Glutamatergic neuron (in vitro differentiated cells): Measurements from ENCODE around the gene PTPRJ. TPM values are rescaled to one million over a fixed set of nuclear protein-coding genes. Genes with fewer than 3 reads are reported as not detected.
A peak's percentile ranks its signal among the peaks of the same experiment; 100 is the strongest.

Experiments
- DNase-seq: peaks from one replicate; pipeline ENCODE4 v3.0.0; 2022
- H3K27ac Mint-ChIP-seq: one replicate; pipeline ENCODE4 v1.8.0; 2020; ENCODE audit warnings: mild to moderate bottlenecking, mixed read lengths, inconsistent platforms; ENCODE audit not compliant: unreplicated experiment
- H3K27me3 Mint-ChIP-seq: one replicate; pipeline ENCODE4 v1.8.0; 2020; ENCODE audit warnings: mild to moderate bottlenecking, moderate library complexity, mixed read lengths, inconsistent platforms; ENCODE audit not compliant: unreplicated experiment
- H3K36me3 Mint-ChIP-seq: one replicate; pipeline ENCODE4 v1.8.0; 2020; ENCODE audit warnings: mild to moderate bottlenecking, mixed read lengths, inconsistent platforms; ENCODE audit not compliant: unreplicated experiment
- H3K4me1 Mint-ChIP-seq: one replicate; pipeline ENCODE4 v1.8.0; 2020; ENCODE audit warnings: mild to moderate bottlenecking, low read depth, mixed read lengths, inconsistent platforms; ENCODE audit not compliant: unreplicated experiment
- H3K4me3 Mint-ChIP-seq: one replicate; pipeline ENCODE4 v1.8.0; 2020; ENCODE audit warnings: mild to moderate bottlenecking, mixed read lengths, inconsistent platforms; ENCODE audit not compliant: unreplicated experiment
- H3K9me3 Mint-ChIP-seq: one replicate; pipeline ENCODE4 v1.8.0; 2020; ENCODE audit warnings: mild to moderate bottlenecking, moderate library complexity, mixed read lengths, inconsistent platforms; ENCODE audit not compliant: unreplicated experiment
- CTCF ChIP-seq: fragments of 200-600 bp; sonication (generic); IDR thresholded peaks from one replicate; pipeline ENCODE4 v1.5.0; 2021; ENCODE audit not compliant: partially characterized antibody, unreplicated experiment
- total RNA-seq: library from RNA; stranded (reverse); fragmentation: NEBNext Ultra II Directional; extraction: Animal tissue kit (Norgen Biotek cat#: 25700); gene quantifications from one replicate; pipeline ENCODE4 v1.2.1, GENCODE V29; 2021; ENCODE audit not compliant: unreplicated experiment

PTPRJ gene
- total RNA-seq, 1 donor from 2014 or later = 2.4 TPM

DNA sequence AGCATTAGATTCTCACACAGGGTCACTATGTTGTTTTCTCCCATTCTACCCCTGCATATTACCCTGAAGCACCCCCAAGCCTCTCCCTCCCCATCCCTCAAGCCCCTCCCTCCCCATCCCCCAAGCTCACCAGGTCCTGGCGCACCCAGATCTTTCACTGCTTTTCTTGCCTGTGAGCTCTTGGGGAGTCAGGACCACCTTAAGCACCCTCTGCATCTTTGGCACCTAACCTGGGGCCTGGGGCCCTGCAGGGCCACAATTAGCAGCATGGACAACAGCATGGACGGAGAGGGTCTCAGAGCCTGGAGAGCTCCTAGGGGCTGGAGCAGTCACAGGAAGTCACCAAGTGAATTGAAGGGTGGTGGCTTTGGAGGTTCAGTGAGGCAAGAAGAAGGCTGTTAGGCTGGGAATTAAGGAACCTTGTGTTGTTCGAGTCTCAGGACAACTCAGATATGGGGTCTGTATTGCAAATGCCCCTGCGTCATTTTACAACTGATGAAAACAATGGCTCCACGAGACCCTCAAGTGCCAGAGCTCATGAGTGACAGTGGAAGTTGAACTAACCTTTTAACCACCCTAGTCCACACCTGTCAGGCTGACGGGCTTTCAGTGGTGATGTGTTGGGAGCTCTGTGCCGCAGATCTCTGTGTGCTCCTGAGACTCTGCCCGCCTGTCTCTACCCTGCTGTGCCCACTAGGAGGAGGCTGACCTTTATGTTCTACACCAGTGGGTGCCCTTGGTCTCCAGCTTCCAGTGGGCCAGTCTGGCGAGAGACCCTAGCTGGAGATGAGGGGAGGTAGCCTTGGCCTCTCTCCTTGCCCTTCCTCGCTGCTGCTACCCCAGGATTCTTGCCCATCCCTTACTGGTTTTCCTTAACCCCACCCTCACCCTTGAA is 125.0 kb downstream of the PTPRJ start:
- DNase-seq = no peak
- no peak overlapping the region for H3K27ac Mint-ChIP-seq
- no peak overlapping the region for H3K4me3 Mint-ChIP-seq
- H3K27me3 Mint-ChIP-seq = peaks cover 3% of the 10 kb centered on the region
- no peaks in the 10 kb centered on the region for H3K9me3 Mint-ChIP-seq
- no peaks in the 10 kb centered on the region for H3K36me3 Mint-ChIP-seq
- peaks cover 3% of the 10 kb centered on the region for H3K4me1 Mint-ChIP-seq
- TF ChIP-seq CTCF = no peak

- no peak for DNase-seq
- H3K4me3 Mint-ChIP-seq = no peak overlapping the region
- peaks cover 3% of the 10 kb centered on the region for H3K4me1 Mint-ChIP-seq
- H3K27ac Mint-ChIP-seq = no peak overlapping the region
- no peaks in the 10 kb centered on the region for H3K36me3 Mint-ChIP-seq
- H3K27me3 Mint-ChIP-seq = peaks cover 3% of the 10 kb centered on the region
- no peak for TF ChIP-seq CTCF
- H3K9me3 Mint-ChIP-seq = no peaks in the 10 kb centered on the region
These were observed 125.8 kb downstream of the PTPRJ start for GRCh38 chr11:48106166-48106565.

- Mint-ChIP-seq H3K9me3 (no peaks in the 10 kb centered on the region), H3K27ac (no peak overlapping the region), H3K27me3 (peaks cover 3% of the 10 kb centered on the region), H3K4me3 (no peak overlapping the region), H3K4me1 (peaks cover 3% of the 10 kb centered on the region), H3K36me3 (no peaks in the 10 kb centered on the region)
- no peak for DNase-seq
- TF ChIP-seq CTCF = no peak
These were observed 126.9 kb downstream of the PTPRJ start for GRCh38 chr11:48107188-48107704.

- Mint-ChIP-seq H3K27me3 (peaks cover 3% of the 10 kb centered on the region), H3K4me1 (peaks cover 3% of the 10 kb centered on the region), H3K9me3 (no peaks in the 10 kb centered on the region), H3K36me3 (no peaks in the 10 kb centered on the region), H3K27ac (peak overlapping the region; percentile 73), H3K4me3 (no peak overlapping the region)
- no peak for TF ChIP-seq CTCF
- no peak for DNase-seq
These were observed 128.1 kb downstream of the PTPRJ start for GRCh38 chr11:48108231-48109045.
